GM12878 (cell line): ENCODE results near the gene MDH1B. TPM values are rescaled to one million over a fixed set of nuclear protein-coding genes. Genes with fewer than 3 reads are reported as not detected.

Experiments used
- BRCA1 ChIP-seq: IDR thresholded peaks from 2 replicates; pipeline ENCODE4 v1.6.1; 2011; ENCODE audit warnings: low read depth, low read length, improper control_type of control experiment
- FOS ChIP-seq: IDR thresholded peaks from 3 replicates; pipeline ENCODE4 v1.6.1; 2011; ENCODE audit warnings: borderline replicate concordance; ENCODE audit not compliant: insufficient read length; ENCODE audit errors: extremely low read depth
- FOXM1 ChIP-seq: IDR thresholded peaks from 2 replicates; pipeline ENCODE4 v1.6.1; 2012; ENCODE audit warnings: low read depth, mild to moderate bottlenecking, inconsistent platforms, low read length, moderate library complexity
- HCFC1 ChIP-seq: fragments of 150-350 bp; IDR thresholded peaks from 2 replicates; pipeline ENCODE4 v1.6.1; 2014; ENCODE audit warnings: low read length
- MTA3 ChIP-seq: IDR thresholded peaks from 2 replicates; pipeline ENCODE4 v1.6.1; 2012; ENCODE audit warnings: low read length, inconsistent platforms, borderline replicate concordance
- MYC ChIP-seq: IDR thresholded peaks from 2 replicates; pipeline ENCODE4 v1.6.1; 2011; ENCODE audit warnings: mild to moderate bottlenecking, low read length, moderate library complexity, inconsistent platforms; ENCODE audit not compliant: insufficient read depth, insufficient replicate concordance, insufficient read length, severe bottlenecking
- NR2C2 ChIP-seq: IDR thresholded peaks from 2 replicates; pipeline ENCODE4 v1.6.1; 2011; ENCODE audit warnings: borderline replicate concordance, low read depth; ENCODE audit not compliant: control insufficient read depth, insufficient read length
- SMAD1 ChIP-seq: fragments of 450-650 bp; IDR thresholded peaks from 2 replicates; pipeline ENCODE4 v1.6.1; 2018; ENCODE audit warnings: mild to moderate bottlenecking, low read depth; ENCODE audit not compliant: partially characterized antibody
- TCF3 ChIP-seq: IDR thresholded peaks from 2 replicates; pipeline ENCODE4 v1.6.1; 2012; ENCODE audit warnings: low read depth, mild to moderate bottlenecking, low read length, borderline replicate concordance; ENCODE audit not compliant: insufficient read depth
- polyA plus RNA-seq, 11 experiments: library from polyadenylated mRNA; depleted of rRNA in 4 of 11; unstranded in 6 of 11; stranded (reverse) in 5 of 11; fragments of >200 nt; fragmentation: Nextera tagmentation in 4 of 11; fragmentation: Illumina TruSeq in 1 of 11; extraction: Ambion mirVana in 4 of 11; extraction: Trizol in 1 of 11; gene quantifications; 1 replicate in 1 of 11; 2 replicates in 10 of 11; pipeline versions ENCODE4 v1.2.1 to v1.2.3, GENCODE V29; 2011 to 2016; ENCODE audit warnings: inconsistent platforms in 2 of 11, missing spikeins in 2 of 11, low read depth in 1 of 11
- total RNA-seq, 4 experiments: library from RNA; depleted of rRNA in 3 of 4; stranded (reverse); fragments of >200 nt in 3 of 4; fragmentation: Illumina TruSeq in 1 of 4; extraction: Trizol in 1 of 4; gene quantifications; 2 replicates each; pipeline versions ENCODE4 v1.2.1 to v1.2.3, GENCODE V29; 2013 to 2021
- TF ChIP-seq, protein P1 (sequence below): IDR thresholded peaks from 2 replicates; pipeline ENCODE4 v1.6.1; 2012; ENCODE audit warnings: improper control_type of control experiment, low read depth, low read length; ENCODE audit not compliant: insufficient replicate concordance
- TF ChIP-seq, protein P2 (sequence below): fragments of 450-650 bp; IDR thresholded peaks from 2 replicates; pipeline ENCODE4 v1.6.1; 2016; ENCODE audit warnings: mild to moderate bottlenecking, moderate library complexity, borderline replicate concordance
- TF ChIP-seq, protein P3 (sequence below): IDR thresholded peaks from 2 replicates; pipeline ENCODE4 v1.6.1; 2012; ENCODE audit warnings: low read length, inconsistent platforms
- TF ChIP-seq, protein P4 (sequence below): fragments of 450-650 bp; IDR thresholded peaks from 2 replicates; pipeline ENCODE4 v1.6.1; 2017; ENCODE audit warnings: borderline replicate concordance
- TF ChIP-seq, protein P5 (sequence below): fragments of 450-650 bp; IDR thresholded peaks from 2 replicates; pipeline ENCODE4 v1.6.1; 2014; ENCODE audit warnings: mild to moderate bottlenecking

MDH1B gene
- total and polyA plus RNA-seq, 10 of the 15 experiments (the other 5 are each of a cell fraction or from before 2014, with no cell fraction given) = 0.47 to 1.6 (median 0.98) TPM

DNA sequence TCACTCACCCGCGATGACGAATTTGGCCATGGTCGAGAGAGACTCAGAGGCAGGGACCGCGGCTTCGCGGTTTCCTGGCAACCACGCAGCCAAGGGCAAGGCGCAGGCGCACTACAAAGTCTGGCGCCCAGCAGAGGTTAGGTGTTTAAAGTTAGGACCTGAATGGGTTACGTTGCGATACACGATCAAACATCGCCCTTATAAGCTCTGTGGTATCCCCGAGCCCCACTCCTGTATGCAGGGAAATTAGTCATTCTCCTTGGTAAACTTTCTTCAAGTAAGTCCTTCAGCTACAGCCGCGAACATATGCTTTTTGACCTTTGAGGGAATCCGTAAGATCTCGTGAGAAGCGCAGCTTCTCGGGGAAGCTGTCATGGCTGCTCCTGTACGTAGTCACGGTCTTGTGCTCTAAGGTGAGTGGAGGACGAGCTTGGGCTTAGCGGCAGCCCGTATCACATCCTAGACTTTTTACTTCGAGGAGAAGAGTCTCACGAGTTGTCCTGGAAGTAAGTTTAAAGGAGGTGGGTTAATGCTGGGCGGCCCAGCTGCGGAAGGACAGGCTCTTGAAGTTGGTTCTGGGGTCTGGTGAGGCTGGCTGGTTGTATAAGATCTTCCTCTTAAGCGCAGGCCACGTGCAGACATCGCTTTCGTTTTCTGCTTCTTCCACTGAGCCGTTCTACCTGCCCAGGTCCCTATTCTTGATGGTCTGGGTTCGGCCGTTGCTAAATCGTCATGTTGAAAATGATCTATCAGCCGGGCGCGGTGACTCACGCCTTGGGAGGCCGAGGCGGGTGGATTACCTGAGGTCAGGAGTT is at the start of gene MDH1B, which contains the start of gene FASTKD2 (continued):
- TF ChIP-seq, protein P1, sequence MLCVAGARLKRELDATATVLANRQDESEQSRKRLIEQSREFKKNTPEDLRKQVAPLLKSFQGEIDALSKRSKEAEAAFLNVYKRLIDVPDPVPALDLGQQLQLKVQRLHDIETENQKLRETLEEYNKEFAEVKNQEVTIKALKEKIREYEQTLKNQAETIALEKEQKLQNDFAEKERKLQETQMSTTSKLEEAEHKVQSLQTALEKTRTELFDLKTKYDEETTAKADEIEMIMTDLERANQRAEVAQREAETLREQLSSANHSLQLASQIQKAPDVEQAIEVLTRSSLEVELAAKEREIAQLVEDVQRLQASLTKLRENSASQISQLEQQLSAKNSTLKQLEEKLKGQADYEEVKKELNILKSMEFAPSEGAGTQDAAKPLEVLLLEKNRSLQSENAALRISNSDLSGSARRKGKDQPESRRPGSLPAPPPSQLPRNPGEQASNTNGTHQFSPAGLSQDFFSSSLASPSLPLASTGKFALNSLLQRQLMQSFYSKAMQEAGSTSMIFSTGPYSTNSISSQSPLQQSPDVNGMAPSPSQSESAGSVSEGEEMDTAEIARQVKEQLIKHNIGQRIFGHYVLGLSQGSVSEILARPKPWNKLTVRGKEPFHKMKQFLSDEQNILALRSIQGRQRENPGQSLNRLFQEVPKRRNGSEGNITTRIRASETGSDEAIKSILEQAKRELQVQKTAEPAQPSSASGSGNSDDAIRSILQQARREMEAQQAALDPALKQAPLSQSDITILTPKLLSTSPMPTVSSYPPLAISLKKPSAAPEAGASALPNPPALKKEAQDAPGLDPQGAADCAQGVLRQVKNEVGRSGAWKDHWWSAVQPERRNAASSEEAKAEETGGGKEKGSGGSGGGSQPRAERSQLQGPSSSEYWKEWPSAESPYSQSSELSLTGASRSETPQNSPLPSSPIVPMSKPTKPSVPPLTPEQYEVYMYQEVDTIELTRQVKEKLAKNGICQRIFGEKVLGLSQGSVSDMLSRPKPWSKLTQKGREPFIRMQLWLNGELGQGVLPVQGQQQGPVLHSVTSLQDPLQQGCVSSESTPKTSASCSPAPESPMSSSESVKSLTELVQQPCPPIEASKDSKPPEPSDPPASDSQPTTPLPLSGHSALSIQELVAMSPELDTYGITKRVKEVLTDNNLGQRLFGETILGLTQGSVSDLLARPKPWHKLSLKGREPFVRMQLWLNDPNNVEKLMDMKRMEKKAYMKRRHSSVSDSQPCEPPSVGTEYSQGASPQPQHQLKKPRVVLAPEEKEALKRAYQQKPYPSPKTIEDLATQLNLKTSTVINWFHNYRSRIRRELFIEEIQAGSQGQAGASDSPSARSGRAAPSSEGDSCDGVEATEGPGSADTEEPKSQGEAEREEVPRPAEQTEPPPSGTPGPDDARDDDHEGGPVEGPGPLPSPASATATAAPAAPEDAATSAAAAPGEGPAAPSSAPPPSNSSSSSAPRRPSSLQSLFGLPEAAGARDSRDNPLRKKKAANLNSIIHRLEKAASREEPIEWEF = no peak
- TF ChIP-seq TCF3 (0 out of 2 replicates have a peak, but pooled peaks have one; percentile 14), BRCA1 (peak; percentile 90), HCFC1 (peak; percentile 77), MTA3 (no peak), MYC (no peak), NR2C2 (no peak), FOXM1 (0 out of 2 replicates have a peak, but pooled peaks have one; percentile 21), SMAD1 (no peak), FOS (no peak)
- TF ChIP-seq, protein P2, sequence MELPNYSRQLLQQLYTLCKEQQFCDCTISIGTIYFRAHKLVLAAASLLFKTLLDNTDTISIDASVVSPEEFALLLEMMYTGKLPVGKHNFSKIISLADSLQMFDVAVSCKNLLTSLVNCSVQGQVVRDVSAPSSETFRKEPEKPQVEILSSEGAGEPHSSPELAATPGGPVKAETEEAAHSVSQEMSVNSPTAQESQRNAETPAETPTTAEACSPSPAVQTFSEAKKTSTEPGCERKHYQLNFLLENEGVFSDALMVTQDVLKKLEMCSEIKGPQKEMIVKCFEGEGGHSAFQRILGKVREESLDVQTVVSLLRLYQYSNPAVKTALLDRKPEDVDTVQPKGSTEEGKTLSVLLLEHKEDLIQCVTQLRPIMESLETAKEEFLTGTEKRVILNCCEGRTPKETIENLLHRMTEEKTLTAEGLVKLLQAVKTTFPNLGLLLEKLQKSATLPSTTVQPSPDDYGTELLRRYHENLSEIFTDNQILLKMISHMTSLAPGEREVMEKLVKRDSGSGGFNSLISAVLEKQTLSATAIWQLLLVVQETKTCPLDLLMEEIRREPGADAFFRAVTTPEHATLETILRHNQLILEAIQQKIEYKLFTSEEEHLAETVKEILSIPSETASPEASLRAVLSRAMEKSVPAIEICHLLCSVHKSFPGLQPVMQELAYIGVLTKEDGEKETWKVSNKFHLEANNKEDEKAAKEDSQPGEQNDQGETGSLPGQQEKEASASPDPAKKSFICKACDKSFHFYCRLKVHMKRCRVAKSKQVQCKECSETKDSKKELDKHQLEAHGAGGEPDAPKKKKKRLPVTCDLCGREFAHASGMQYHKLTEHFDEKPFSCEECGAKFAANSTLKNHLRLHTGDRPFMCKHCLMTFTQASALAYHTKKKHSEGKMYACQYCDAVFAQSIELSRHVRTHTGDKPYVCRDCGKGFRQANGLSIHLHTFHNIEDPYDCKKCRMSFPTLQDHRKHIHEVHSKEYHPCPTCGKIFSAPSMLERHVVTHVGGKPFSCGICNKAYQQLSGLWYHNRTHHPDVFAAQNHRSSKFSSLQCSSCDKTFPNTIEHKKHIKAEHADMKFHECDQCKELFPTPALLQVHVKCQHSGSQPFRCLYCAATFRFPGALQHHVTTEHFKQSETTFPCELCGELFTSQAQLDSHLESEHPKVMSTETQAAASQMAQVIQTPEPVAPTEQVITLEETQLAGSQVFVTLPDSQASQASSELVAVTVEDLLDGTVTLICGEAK = peak; percentile 40; the same call in 1 of the 2 replicates
- TF ChIP-seq, protein P3, sequence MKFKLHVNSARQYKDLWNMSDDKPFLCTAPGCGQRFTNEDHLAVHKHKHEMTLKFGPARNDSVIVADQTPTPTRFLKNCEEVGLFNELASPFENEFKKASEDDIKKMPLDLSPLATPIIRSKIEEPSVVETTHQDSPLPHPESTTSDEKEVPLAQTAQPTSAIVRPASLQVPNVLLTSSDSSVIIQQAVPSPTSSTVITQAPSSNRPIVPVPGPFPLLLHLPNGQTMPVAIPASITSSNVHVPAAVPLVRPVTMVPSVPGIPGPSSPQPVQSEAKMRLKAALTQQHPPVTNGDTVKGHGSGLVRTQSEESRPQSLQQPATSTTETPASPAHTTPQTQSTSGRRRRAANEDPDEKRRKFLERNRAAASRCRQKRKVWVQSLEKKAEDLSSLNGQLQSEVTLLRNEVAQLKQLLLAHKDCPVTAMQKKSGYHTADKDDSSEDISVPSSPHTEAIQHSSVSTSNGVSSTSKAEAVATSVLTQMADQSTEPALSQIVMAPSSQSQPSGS = peak; percentile 49; the same call in 1 of the 2 replicates
- TF ChIP-seq, protein P4, sequence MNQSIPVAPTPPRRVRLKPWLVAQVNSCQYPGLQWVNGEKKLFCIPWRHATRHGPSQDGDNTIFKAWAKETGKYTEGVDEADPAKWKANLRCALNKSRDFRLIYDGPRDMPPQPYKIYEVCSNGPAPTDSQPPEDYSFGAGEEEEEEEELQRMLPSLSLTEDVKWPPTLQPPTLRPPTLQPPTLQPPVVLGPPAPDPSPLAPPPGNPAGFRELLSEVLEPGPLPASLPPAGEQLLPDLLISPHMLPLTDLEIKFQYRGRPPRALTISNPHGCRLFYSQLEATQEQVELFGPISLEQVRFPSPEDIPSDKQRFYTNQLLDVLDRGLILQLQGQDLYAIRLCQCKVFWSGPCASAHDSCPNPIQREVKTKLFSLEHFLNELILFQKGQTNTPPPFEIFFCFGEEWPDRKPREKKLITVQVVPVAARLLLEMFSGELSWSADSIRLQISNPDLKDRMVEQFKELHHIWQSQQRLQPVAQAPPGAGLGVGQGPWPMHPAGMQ = peak; percentile 84
- TF ChIP-seq, protein P5, sequence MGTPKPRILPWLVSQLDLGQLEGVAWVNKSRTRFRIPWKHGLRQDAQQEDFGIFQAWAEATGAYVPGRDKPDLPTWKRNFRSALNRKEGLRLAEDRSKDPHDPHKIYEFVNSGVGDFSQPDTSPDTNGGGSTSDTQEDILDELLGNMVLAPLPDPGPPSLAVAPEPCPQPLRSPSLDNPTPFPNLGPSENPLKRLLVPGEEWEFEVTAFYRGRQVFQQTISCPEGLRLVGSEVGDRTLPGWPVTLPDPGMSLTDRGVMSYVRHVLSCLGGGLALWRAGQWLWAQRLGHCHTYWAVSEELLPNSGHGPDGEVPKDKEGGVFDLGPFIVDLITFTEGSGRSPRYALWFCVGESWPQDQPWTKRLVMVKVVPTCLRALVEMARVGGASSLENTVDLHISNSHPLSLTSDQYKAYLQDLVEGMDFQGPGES = no peak
